SK-N-SH (cell line): ENCODE results near the gene GPR85. TPM values are rescaled to one million over a fixed set of nuclear protein-coding genes. Genes with fewer than 3 reads are reported as not detected.

Source experiments
- CTCF ChIA-PET: fragments of 300-600, 350-600 bp; formaldehyde crosslinking; extraction: SDS; loops from one replicate; lab custom pipeline; 2021; lab: Yijun Ruan, JAX
- POLR2A ChIA-PET: fragments of 350-600 bp; sonication (Branson Sonifier 250); formaldehyde crosslinking; extraction: SDS; loops from one replicate; lab custom pipeline; 2020; ENCODE audit warnings: antibody characterized with exemption, inconsistent platforms; lab: Yijun Ruan, JAX
- DNase-seq: peaks from one replicate; pipeline ENCODE4 v3.0.0; 2012
- H2AFZ ChIP-seq: fragments of 200-600 bp; sonication (generic); 2 replicates; pipeline ENCODE4 v1.8.1; 2016; ENCODE audit warnings: antibody characterized with exemption, mild to moderate bottlenecking, low read depth
- H3F3A ChIP-seq: fragments of 200-600 bp; sonication (generic); replicated peaks from 2 replicates; pipeline ENCODE3; 2016; ENCODE audit warnings: antibody characterized with exemption, mild to moderate bottlenecking; ENCODE audit not compliant: insufficient read depth
- H3K27ac ChIP-seq, 2 experiments: fragments of 200-500 bp in 1 of 2; fragments of 200-600 bp in 1 of 2; sonication (Bioruptor generic) in 1 of 2; sonication (generic), shearing (Covaris generic) in 1 of 2; 2 replicates each; pipeline versions ENCODE4 v1.5.1 to v1.6.1; 2014 to 2016; ENCODE audit warnings: low read depth in 2 of 2, inconsistent platforms in 1 of 2, low read length in 1 of 2, mild to moderate bottlenecking in 1 of 2, mixed read lengths in 1 of 2
- H3K27me3 ChIP-seq: fragments of 200-600 bp; sonication (generic), shearing (Covaris generic); 2 replicates; pipeline ENCODE4 v1.6.1; 2016; ENCODE audit warnings: mixed run types; ENCODE audit not compliant: insufficient read depth
- H3K36me3 ChIP-seq, 2 experiments: fragments of 200-500 bp in 1 of 2; fragments of 200-600 bp in 1 of 2; sonication (Bioruptor generic) in 1 of 2; sonication (generic) in 1 of 2; replicated peaks in 1 of 2; 2 replicates each; pipeline versions ENCODE3 to v1.5.1; 2014 to 2016; ENCODE audit warnings: low read length in 1 of 2, mild to moderate bottlenecking in 1 of 2; ENCODE audit not compliant: insufficient read depth in 2 of 2, control insufficient read depth in 1 of 2
- H3K4me1 ChIP-seq, 2 experiments: fragments of 200-500 bp in 1 of 2; fragments of 200-600 bp in 1 of 2; sonication (Bioruptor generic) in 1 of 2; sonication (generic), shearing (Covaris generic) in 1 of 2; 2 replicates each; pipeline versions ENCODE4 v1.5.1 to v1.6.1; 2014 to 2016; ENCODE audit warnings: low read depth in 1 of 2, low read length in 1 of 2, mixed run types in 1 of 2; ENCODE audit not compliant: insufficient read depth in 2 of 2, control insufficient read depth in 1 of 2
- H3K4me2 ChIP-seq: fragments of 200-600 bp; sonication (generic), shearing (Covaris generic); 2 replicates; pipeline ENCODE4 v1.6.1; 2017; ENCODE audit warnings: mixed run types
- H3K4me3 ChIP-seq, 2 experiments: fragments of 200-500 bp in 1 of 2; fragments of 200-600 bp in 1 of 2; sonication (Bioruptor generic) in 1 of 2; sonication (generic), shearing (Covaris generic) in 1 of 2; 2 replicates each; pipeline versions ENCODE4 v1.5.1 to v1.8.1; 2014 to 2016; ENCODE audit warnings: low read depth in 2 of 2, inconsistent platforms in 1 of 2, low read length in 1 of 2, mild to moderate bottlenecking in 1 of 2, mixed read lengths in 1 of 2, moderate library complexity in 1 of 2
- H3K79me2 ChIP-seq: fragments of 200-600 bp; sonication (generic); 2 replicates; pipeline ENCODE4 v1.8.1; 2017; ENCODE audit warnings: mild to moderate bottlenecking; ENCODE audit not compliant: insufficient read depth
- H3K9ac ChIP-seq: fragments of 200-600 bp; sonication (generic); 2 replicates; pipeline ENCODE4 v1.6.1; 2017; ENCODE audit warnings: mixed run types
- H3K9me2 ChIP-seq: fragments of 200-600 bp; sonication (generic); 2 replicates; pipeline ENCODE4 v1.6.1; 2017; ENCODE audit warnings: mixed run types
- H3K9me3 ChIP-seq: fragments of 200-600 bp; sonication (generic); 2 replicates; pipeline ENCODE4 v1.6.1; 2017; ENCODE audit warnings: mixed run types, mild to moderate bottlenecking, moderate library complexity
- H4K20me1 ChIP-seq: fragments of 200-600 bp; sonication (generic); 2 replicates; pipeline ENCODE4 v1.6.1; 2017; ENCODE audit warnings: mild to moderate bottlenecking, mixed run types; ENCODE audit not compliant: insufficient read depth
- CHD2 ChIP-seq: fragments of 150-350 bp; IDR thresholded peaks from 2 replicates; pipeline ENCODE4 v1.6.1; 2018; ENCODE audit warnings: low read length; ENCODE audit not compliant: partially characterized antibody
- CTCF ChIP-seq: fragments of 200-600 bp; sonication (generic); IDR thresholded peaks from 2 replicates; pipeline ENCODE4 v1.6.1; 2017; ENCODE audit warnings: antibody characterized with exemption, mild to moderate bottlenecking, moderate library complexity
- EP300 ChIP-seq, 2 experiments: IDR thresholded peaks; 2 replicates each; pipeline versions ENCODE4 v1.4.0 to v1.6.1; 2012; ENCODE audit warnings: borderline replicate concordance in 1 of 2, low read depth in 1 of 2, low read length in 1 of 2
- FOXJ3 ChIP-seq: sonication (generic); formaldehyde crosslinking; IDR thresholded peaks from 2 replicates; pipeline ENCODE4 v1.5.1; 2020; ENCODE audit warnings: mild to moderate bottlenecking, missing genetic modification reagents
- GABPA ChIP-seq: IDR thresholded peaks from 2 replicates; pipeline ENCODE4 v1.4.0; 2012; ENCODE audit warnings: low read depth, mild to moderate bottlenecking
- GATA2 ChIP-seq: sonication (generic); formaldehyde crosslinking; IDR thresholded peaks from 2 replicates; pipeline ENCODE4 v1.5.0; 2020; ENCODE audit warnings: mild to moderate bottlenecking, missing genetic modification reagents
- JUND ChIP-seq: IDR thresholded peaks from 2 replicates; pipeline ENCODE4 v1.4.0; 2012
- MAX ChIP-seq: IDR thresholded peaks from 2 replicates; pipeline ENCODE4 v1.4.0; 2012; ENCODE audit warnings: low read depth
- NFIC ChIP-seq: IDR thresholded peaks from 2 replicates; pipeline ENCODE4 v1.4.0; 2012; ENCODE audit warnings: borderline replicate concordance
- PBX3 ChIP-seq: IDR thresholded peaks from 2 replicates; pipeline ENCODE4; 2012
- POLR2AphosphoS5 ChIP-seq: IDR thresholded peaks from 2 replicates; pipeline ENCODE4 v1.6.1; 2012; ENCODE audit warnings: low read depth, low read length
- RAD21 ChIP-seq: IDR thresholded peaks from 2 replicates; pipeline ENCODE4 v1.6.1; 2012; ENCODE audit warnings: mild to moderate bottlenecking, low read length
- RCOR1 ChIP-seq: fragments of 150-350 bp; IDR thresholded peaks from 2 replicates; pipeline ENCODE4 v1.6.1; 2017; ENCODE audit warnings: antibody characterized with exemption, low read length
- SIN3A ChIP-seq: IDR thresholded peaks from 2 replicates; pipeline ENCODE4 v1.6.1; 2012; ENCODE audit warnings: low read depth, mild to moderate bottlenecking, low read length, moderate library complexity, borderline replicate concordance
- SMC3 ChIP-seq: IDR thresholded peaks from 2 replicates; pipeline ENCODE4 v1.6.1; 2012; ENCODE audit warnings: low read depth, low read length, improper control_type of control experiment
- TAF1 ChIP-seq: IDR thresholded peaks from 2 replicates; pipeline ENCODE4 v1.6.1; 2012; ENCODE audit warnings: low read depth, mild to moderate bottlenecking, low read length, moderate library complexity, borderline replicate concordance
- TCF12 ChIP-seq: IDR thresholded peaks from 2 replicates; pipeline ENCODE4 v1.4.0; 2012
- YY1 ChIP-seq: IDR thresholded peaks from 2 replicates; pipeline ENCODE4 v1.4.0; 2012; ENCODE audit warnings: low read depth, mild to moderate bottlenecking
- WGBS: methylation state at CpG from one replicate; pipeline ENCODE4 v1.1.6; 2017; ENCODE audit warnings: low lambda C conversion rate; 5-methylcytosine and 5-hydroxymethylcytosine counted together
- polyA plus RNA-seq, 3 experiments: library from polyadenylated mRNA; depleted of rRNA; stranded (reverse); fragments of >200 nt; gene quantifications; 2 replicates each; pipeline ENCODE4 v1.2.3, GENCODE V29; 2012

GPR85 gene
- polyA plus RNA-seq, 1 of the 3 experiments (the other 2 are of a cell fraction), result 2.9 TPM

- Histone ChIP-seq H3K9ac (no peak overlapping the region), H3F3A (peaks cover 5% of the 10 kb centered on the region), H3K9me2 (no peaks in the 10 kb centered on the region), H2AFZ (no peak overlapping the region), H4K20me1 (no peaks in the 10 kb centered on the region), H3K9me3 (no peaks in the 10 kb centered on the region), H3K27me3 (no peaks in the 10 kb centered on the region), H3K79me2 (peaks cover 7% of the 10 kb centered on the region), H3K4me1 (peaks cover 7 to 8% of the 10 kb centered on the region in 2 experiments; a peak in 3 of 4 replicates), H3K4me2 (no peak overlapping the region), H3K36me3 (peaks cover 38 to 39% of the 10 kb centered on the region in 2 experiments), H3K4me3 (no peak overlapping the region), H3K27ac (no peak overlapping the region)
- peak; percentile 23 for DNase-seq
- ChIA-PET POLR2A (no interaction called here), CTCF (interaction anchor here (0.6 to 1.7 kb wide), 8 partner anchors 12 to 1373 kb away, joined by 3 to 15 read pairs (median 4); no protein-coding TSS in a partner anchor)
- WGBS, result 80% methylated on average over 2 of the region's 2 CpGs
- TF ChIP-seq CTCF (peak; percentile 36), SMC3 (peak; percentile 46; the same call in 1 of the 2 replicates), JUND (no peak), GABPA (no peak), POLR2AphosphoS5 (no peak), SIN3A (no peak), RAD21 (peak; percentile 67)
These were observed 27.3 kb upstream of the GPR85 start for GRCh38 chr7:113113912-113114311.

GRCh38 chr7:113109718-113110117 is 23.1 kb upstream of the GPR85 start:
- Histone ChIP-seq H3F3A (peaks cover 5% of the 10 kb centered on the region), H3K27me3 (no peaks in the 10 kb centered on the region), H3K9me3 (no peaks in the 10 kb centered on the region), H3K9me2 (no peaks in the 10 kb centered on the region), H3K27ac (no peak overlapping the region), H4K20me1 (no peaks in the 10 kb centered on the region), H3K36me3 (peaks cover 13 to 16% of the 10 kb centered on the region in 2 experiments), H2AFZ (no peak overlapping the region), H3K79me2 (no peaks in the 10 kb centered on the region), H3K4me2 (no peak overlapping the region), H3K9ac (no peak overlapping the region), H3K4me3 (no peak overlapping the region), H3K4me1 (no peaks in the 10 kb centered on the region; a peak in 2 of 4 replicates)
- ChIA-PET POLR2A (no interaction called here), CTCF (no interaction called here)
- WGBS, result 90% methylated on average over 1 of the region's 1 CpG
- TF ChIP-seq MAX (no peak), SMC3 (no peak), FOXJ3 (CRISPR knock-in tag) (no peak), SIN3A (no peak)
- DNase-seq, result no peak

GRCh38 chr7:113100121-113100603 is 13.5 kb upstream of the GPR85 start:
- H4K20me1 ChIP-seq, result no peaks in the 10 kb centered on the region
- H3K27ac ChIP-seq, result peak overlapping the region in 1 of 2 experiments; percentile 5; a peak in 2 of 4 replicates
- no peak overlapping the region for H3K9ac ChIP-seq
- WGBS, result 45% methylated on average over 5 of the region's 5 CpGs
- POLR2A ChIA-PET, result interaction anchor here (0.8 kb wide), 1 partner anchor 16 kb away, joined by 3 read pairs; no protein-coding TSS in a partner anchor
- TF ChIP-seq TAF1 (no peak), RAD21 (0 out of 2 replicates have a peak, but pooled peaks have one; percentile 9), NFIC (peak; percentile 59), MAX (no peak), SMC3 (0 out of 2 replicates have a peak, but pooled peaks have one; percentile 8), RCOR1 (peak; percentile 24; the same call in 1 of the 2 replicates), CHD2 (peak; percentile 45), GATA2 (CRISPR knock-in tag) (0 out of 2 replicates have a peak, but pooled peaks have one; percentile 17), EP300 (IDR thresholded peaks at IDR 0.05; ENCODE audit: borderline replicate concordance in 1 of 2, low read depth in 1 of 2, low read length in 1 of 2) (peak in 1 of 2 experiments; percentile 45; a peak in 1 of 4 replicates), YY1 (no peak), PBX3 (peak; percentile 65), TCF12 (peak; percentile 71)
- H3K4me3 ChIP-seq, result no peak overlapping the region
- H3K9me2 ChIP-seq, result no peaks in the 10 kb centered on the region
- no peak overlapping the region; the same call in 1 of the 2 replicates for H2AFZ ChIP-seq
- H3K4me1 ChIP-seq, result peaks cover 0 to 15% of the 10 kb centered on the region in 2 experiments; a peak in 3 of 4 replicates
- H3K4me2 ChIP-seq, result peak overlapping the region; percentile 23; the same call in 1 of the 2 replicates
- CTCF ChIA-PET, result interaction anchor here (1.0 to 2.0 kb wide), 4 partner anchors 12 to 322 kb away, joined by 3 to 9 read pairs (median 6); partner anchors contain the start of gene GPR85
- H3K27me3 ChIP-seq, result no peaks in the 10 kb centered on the region
- peak; percentile 49 for DNase-seq
- no peaks in the 10 kb centered on the region for H3F3A ChIP-seq
- H3K79me2 ChIP-seq, result no peaks in the 10 kb centered on the region
- no peaks in the 10 kb centered on the region for H3K9me3 ChIP-seq
- no peaks in the 10 kb centered on the region for H3K36me3 ChIP-seq
